ENCODE measurements around the gene ZNF541. TPM values are rescaled to one million over a fixed set of nuclear protein-coding genes. Genes with fewer than 3 reads are reported as not detected.

Gene ZNF541
- total RNA-seq, 1 experiment from 2014 or later, result 0.07 TPM

DNA sequence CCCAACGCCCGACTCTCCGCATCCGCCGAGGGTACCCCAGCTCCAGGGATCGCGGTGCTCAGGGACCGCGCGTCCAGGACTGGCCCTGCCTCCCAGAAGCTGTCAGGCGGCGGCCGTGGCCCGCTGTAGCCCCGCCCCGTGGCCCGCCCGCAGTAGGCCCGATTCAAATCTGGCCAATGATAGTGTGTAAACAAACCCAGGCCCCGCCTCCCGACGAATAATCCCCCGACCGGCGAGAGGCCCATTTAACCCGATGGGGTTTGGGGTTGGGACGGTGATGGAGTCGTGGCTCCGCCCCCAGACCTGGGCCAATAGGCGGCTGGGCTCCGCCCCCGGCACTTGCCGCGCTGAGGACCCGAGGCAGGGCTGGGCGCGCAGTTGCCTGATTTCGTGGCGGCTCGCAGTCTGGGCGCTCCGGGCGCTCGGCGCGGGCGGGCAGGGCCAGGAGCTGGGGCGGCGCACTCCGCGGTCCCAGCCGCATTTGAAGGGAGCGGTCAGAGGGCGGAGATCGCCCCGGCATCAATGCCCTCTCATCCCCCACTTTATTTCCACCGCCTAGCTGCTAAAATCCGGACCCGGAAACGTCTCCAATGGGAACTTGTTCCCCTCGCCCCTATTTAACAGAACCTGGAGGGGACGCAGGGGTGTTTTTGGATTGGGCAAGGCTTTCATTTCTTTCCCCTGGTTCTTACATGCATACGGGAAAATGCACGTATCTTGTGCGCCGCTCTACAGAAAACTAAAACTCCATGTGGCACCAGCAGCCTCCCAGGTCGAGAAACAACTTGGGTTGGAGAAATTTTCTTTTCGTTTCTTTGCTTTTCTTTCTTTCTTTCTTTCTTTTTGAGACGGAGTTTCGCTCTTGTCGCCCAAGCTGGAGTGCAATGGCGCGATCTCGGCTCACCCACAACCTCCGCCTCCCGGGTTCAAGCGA lies 27.6 kb upstream of the ZNF541 start:
- H3K9me3 Mint-ChIP-seq, result no peaks in the 10 kb centered on the region
- peak overlapping the region; percentile 86 for H3K4me3 Mint-ChIP-seq
- POLR2A ChIA-PET, result interaction anchor here (0.7 to 3.2 kb wide), 7 partner anchors 8 to 1738 kb away, joined by 3 to 31 read pairs (median 5); partner anchors contain the start of genes BICRA and NAPA
- H3K27ac Mint-ChIP-seq, result peak overlapping the region; percentile 98
- H3K36me3 Mint-ChIP-seq, result no peaks in the 10 kb centered on the region
- H3K27me3 Mint-ChIP-seq (ENCODE audit: low read depth), result no peaks in the 10 kb centered on the region
- peaks cover 27% of the 10 kb centered on the region for H3K4me1 Mint-ChIP-seq
- DNase-seq (ENCODE audit: low spot score), result peak; percentile 100
- CTCF ChIA-PET, result interaction anchor here (0.7 to 2.8 kb wide), 12 partner anchors 10 to 173 kb away, joined by 3 to 14 read pairs (median 4); partner anchors contain the start of genes EHD2, KPTN and NAPA
- ATAC-seq, result peak; percentile 92
- TF ChIP-seq, protein P1, sequence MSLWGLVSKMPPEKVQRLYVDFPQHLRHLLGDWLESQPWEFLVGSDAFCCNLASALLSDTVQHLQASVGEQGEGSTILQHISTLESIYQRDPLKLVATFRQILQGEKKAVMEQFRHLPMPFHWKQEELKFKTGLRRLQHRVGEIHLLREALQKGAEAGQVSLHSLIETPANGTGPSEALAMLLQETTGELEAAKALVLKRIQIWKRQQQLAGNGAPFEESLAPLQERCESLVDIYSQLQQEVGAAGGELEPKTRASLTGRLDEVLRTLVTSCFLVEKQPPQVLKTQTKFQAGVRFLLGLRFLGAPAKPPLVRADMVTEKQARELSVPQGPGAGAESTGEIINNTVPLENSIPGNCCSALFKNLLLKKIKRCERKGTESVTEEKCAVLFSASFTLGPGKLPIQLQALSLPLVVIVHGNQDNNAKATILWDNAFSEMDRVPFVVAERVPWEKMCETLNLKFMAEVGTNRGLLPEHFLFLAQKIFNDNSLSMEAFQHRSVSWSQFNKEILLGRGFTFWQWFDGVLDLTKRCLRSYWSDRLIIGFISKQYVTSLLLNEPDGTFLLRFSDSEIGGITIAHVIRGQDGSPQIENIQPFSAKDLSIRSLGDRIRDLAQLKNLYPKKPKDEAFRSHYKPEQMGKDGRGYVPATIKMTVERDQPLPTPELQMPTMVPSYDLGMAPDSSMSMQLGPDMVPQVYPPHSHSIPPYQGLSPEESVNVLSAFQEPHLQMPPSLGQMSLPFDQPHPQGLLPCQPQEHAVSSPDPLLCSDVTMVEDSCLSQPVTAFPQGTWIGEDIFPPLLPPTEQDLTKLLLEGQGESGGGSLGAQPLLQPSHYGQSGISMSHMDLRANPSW (CRISPR knock-in tag; conservative IDR thresholded peaks at IDR 0.05; ENCODE audit: low read depth), result no peak
- TF ChIP-seq NR2C2 (CRISPR knock-in tag; IDR thresholded peaks at IDR 0.05), result no peak
- peak; percentile 74 for TF ChIP-seq E2F1 (CRISPR knock-in tag; IDR thresholded peaks at IDR 0.05)
- no peak for TF ChIP-seq AR (CRISPR knock-in tag; IDR thresholded peaks at IDR 0.05)
- TF ChIP-seq FOXP4 (CRISPR knock-in tag; IDR thresholded peaks at IDR 0.05), result peak; percentile 72; the same call in 1 of the 2 replicates
- 0 out of 2 replicates have a peak, but pooled peaks have one; percentile 43 for TF ChIP-seq USF2 (CRISPR knock-in tag; IDR thresholded peaks at IDR 0.05)
- no peak for TF ChIP-seq RORB (CRISPR knock-in tag; IDR thresholded peaks at IDR 0.05)
- no peak for TF ChIP-seq SOX15 (CRISPR knock-in tag; IDR thresholded peaks at IDR 0.05)
- TF ChIP-seq CBFB (CRISPR knock-in tag; IDR thresholded peaks at IDR 0.05; ENCODE audit: low read depth), result no peak
- no peak for TF ChIP-seq PRRX2 (CRISPR knock-in tag; IDR thresholded peaks at IDR 0.05)
- TF ChIP-seq TEAD1 (CRISPR knock-in tag; IDR thresholded peaks at IDR 0.05), result no peak
- TF ChIP-seq MXD4 (CRISPR knock-in tag; IDR thresholded peaks at IDR 0.05; ENCODE audit: borderline replicate concordance), result no peak
- peak; percentile 70 for TF ChIP-seq FOXK1 (CRISPR knock-in tag; IDR thresholded peaks at IDR 0.05)
- TF ChIP-seq JUN (CRISPR knock-in tag; IDR thresholded peaks at IDR 0.05), result no peak
- peak; percentile 59; the same call in 1 of the 2 replicates for TF ChIP-seq CREM (CRISPR knock-in tag; IDR thresholded peaks at IDR 0.05)
- peak; percentile 18; the same call in 1 of the 2 replicates for TF ChIP-seq FOXP1 (CRISPR knock-in tag; IDR thresholded peaks at IDR 0.05; ENCODE audit: borderline replicate concordance)
- no peak for TF ChIP-seq GABPB1 (CRISPR knock-in tag; IDR thresholded peaks at IDR 0.05)
- TF ChIP-seq NFYB (CRISPR knock-in tag; conservative IDR thresholded peaks at IDR 0.05; ENCODE audit: low read depth), result peak; percentile 41
- TF ChIP-seq MYBL2 (CRISPR knock-in tag; IDR thresholded peaks at IDR 0.05), result peak; percentile 96
- no peak for TF ChIP-seq ZNF423 (CRISPR knock-in tag; IDR thresholded peaks at IDR 0.05)
- TF ChIP-seq, protein P2, sequence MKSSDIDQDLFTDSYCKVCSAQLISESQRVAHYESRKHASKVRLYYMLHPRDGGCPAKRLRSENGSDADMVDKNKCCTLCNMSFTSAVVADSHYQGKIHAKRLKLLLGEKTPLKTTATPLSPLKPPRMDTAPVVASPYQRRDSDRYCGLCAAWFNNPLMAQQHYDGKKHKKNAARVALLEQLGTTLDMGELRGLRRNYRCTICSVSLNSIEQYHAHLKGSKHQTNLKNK (CRISPR knock-in tag; IDR thresholded peaks at IDR 0.05), result no peak
- TF ChIP-seq USF1 (CRISPR knock-in tag; IDR thresholded peaks at IDR 0.05), result no peak
- TF ChIP-seq ATF6 (CRISPR knock-in tag; IDR thresholded peaks at IDR 0.05), result no peak; the same call in 1 of the 2 replicates
